Measurements from ENCODE around the gene SHISA9.

SHISA9 gene

GRCh38 chr16:13143551-13143950, 242.2 kb downstream of the SHISA9 start:
- DNase-seq (ENCODE audit: extremely low read depth, low read depth), result no peak
- TF ChIP-seq CTCF (IDR thresholded peaks at IDR 0.05; ENCODE audit: low read depth, low read length, missing control alignments), result no peak
- H3K4me3 ChIP-seq (replicated peaks; ENCODE audit: low read depth, low read length), result no peak overlapping the region

- no peak overlapping the region for H3K4me3 ChIP-seq (replicated peaks; ENCODE audit: low read depth, low read length)
- TF ChIP-seq CTCF (IDR thresholded peaks at IDR 0.05; ENCODE audit: low read depth, low read length, missing control alignments), result no peak
- no peak for DNase-seq (ENCODE audit: extremely low read depth, low read depth)
Measured at GRCh38 chr16:13146829-13147228, 245.4 kb downstream of the SHISA9 start.

GRCh38 chr16:13148294-13148693, 246.9 kb downstream of the SHISA9 start:
- H3K4me3 ChIP-seq (replicated peaks; ENCODE audit: low read depth, low read length), result no peak overlapping the region
- TF ChIP-seq CTCF (IDR thresholded peaks at IDR 0.05; ENCODE audit: low read depth, low read length, missing control alignments), result no peak
- no peak for DNase-seq (ENCODE audit: extremely low read depth, low read depth)

- no peak overlapping the region for H3K4me3 ChIP-seq (replicated peaks; ENCODE audit: low read depth, low read length)
- TF ChIP-seq CTCF (IDR thresholded peaks at IDR 0.05; ENCODE audit: low read depth, low read length, missing control alignments), result no peak
- DNase-seq (ENCODE audit: extremely low read depth, low read depth), result no peak
Measured at GRCh38 chr16:13148836-13149235, 247.4 kb downstream of the SHISA9 start.

- no peak overlapping the region for H3K4me3 ChIP-seq (replicated peaks; ENCODE audit: low read depth, low read length)
- TF ChIP-seq CTCF (IDR thresholded peaks at IDR 0.05; ENCODE audit: low read depth, low read length, missing control alignments), result no peak
- DNase-seq (ENCODE audit: extremely low read depth, low read depth), result no peak
Measured at GRCh38 chr16:13150181-13150885, 248.9 kb downstream of the SHISA9 start.

- no peak for TF ChIP-seq CTCF (IDR thresholded peaks at IDR 0.05; ENCODE audit: low read depth, low read length, missing control alignments)
- H3K4me3 ChIP-seq (replicated peaks; ENCODE audit: low read depth, low read length), result no peak overlapping the region
- DNase-seq (ENCODE audit: extremely low read depth, low read depth), result no peak
Measured at GRCh38 chr16:13153696-13154095, 252.3 kb downstream of the SHISA9 start.

GRCh38 chr16:13154799-13155198, 253.4 kb downstream of the SHISA9 start:
- no peak overlapping the region for H3K4me3 ChIP-seq (replicated peaks; ENCODE audit: low read depth, low read length)
- no peak for DNase-seq (ENCODE audit: extremely low read depth, low read depth)
- no peak for TF ChIP-seq CTCF (IDR thresholded peaks at IDR 0.05; ENCODE audit: low read depth, low read length, missing control alignments)

Data from HFF-Myc (cell line).